ENCODE measurements around the gene FMN1. TPM values are rescaled to one million over a fixed set of nuclear protein-coding genes. Genes with fewer than 3 reads are reported as not detected.
A peak's percentile ranks its signal among the peaks of the same experiment; 100 is the strongest.

Gene FMN1
- total and polyA plus RNA-seq, 10 donors = 0.43 to 42.1 (median 8.6) TPM

- intact Hi-C loops (cut with DNase I; ENCODE audit: low total_unique reads) = no loop called here
- Histone ChIP-seq H3K4me3 (no peak overlapping the region), H3K27ac (no peak overlapping the region), H3K4me1 (no peaks in the 10 kb centered on the region), H3K36me3 (no peaks in the 10 kb centered on the region), H3K9me3 (no peaks in the 10 kb centered on the region), H3K27me3 (replicated peaks in 1 of 7) (peaks cover 0 to 5% (median 0%) of the 10 kb centered on the region in 7 donors)
- DNase-seq = no peak
- WGBS, 5 donors = 84 to 93% (median 88%) methylated on average over 7 of the region's 7 CpGs
- no peak for TF ChIP-seq POLR2A (IDR thresholded peaks at IDR 0.05)
- TF ChIP-seq POLR2AphosphoS5 (IDR thresholded peaks at IDR 0.05) = no peak
- no peak for TF ChIP-seq CTCF (IDR thresholded peaks at IDR 0.05 in 8 of 11, conservative IDR thresholded peaks at IDR 0.05 in 3 of 11)
Measured at GRCh38 chr15:33089165-33089877, 105.2 kb downstream of the FMN1 start.

- no peak for DNase-seq
- Histone ChIP-seq H3K9me3 (no peaks in the 10 kb centered on the region), H3K4me3 (no peak overlapping the region), H3K4me1 (no peaks in the 10 kb centered on the region), H3K27me3 (replicated peaks in 1 of 7) (peaks cover 0 to 5% (median 0%) of the 10 kb centered on the region in 7 donors), H3K27ac (no peak overlapping the region), H3K36me3 (no peaks in the 10 kb centered on the region)
- TF ChIP-seq CTCF (IDR thresholded peaks at IDR 0.05 in 8 of 11, conservative IDR thresholded peaks at IDR 0.05 in 3 of 11) (peak in 10 of 11 experiments; percentile 17 to 62 (median 40)), POLR2A (IDR thresholded peaks at IDR 0.05) (no peak), POLR2AphosphoS5 (IDR thresholded peaks at IDR 0.05) (no peak)
- WGBS, 5 donors = 27 to 35% (median 31%) methylated on average over 4 of the region's 4 CpGs
- intact Hi-C loops (cut with DNase I; ENCODE audit: low total_unique reads) = no loop called here
Measured at GRCh38 chr15:33086500-33087121, 107.9 kb downstream of the FMN1 start.

- Histone ChIP-seq H3K4me3 (no peak overlapping the region), H3K36me3 (no peaks in the 10 kb centered on the region), H3K4me1 (no peaks in the 10 kb centered on the region), H3K27ac (no peak overlapping the region), H3K9me3 (no peaks in the 10 kb centered on the region), H3K27me3 (replicated peaks in 1 of 7) (peaks cover 0 to 5% (median 0%) of the 10 kb centered on the region in 7 donors)
- intact Hi-C loops (cut with DNase I; ENCODE audit: low total_unique reads) = no loop called here
- DNase-seq = no peak
- TF ChIP-seq POLR2A (IDR thresholded peaks at IDR 0.05) = no peak
- no peak for TF ChIP-seq CTCF (IDR thresholded peaks at IDR 0.05 in 8 of 11, conservative IDR thresholded peaks at IDR 0.05 in 3 of 11)
- WGBS, 5 donors = 72 to 90% (median 87%) methylated on average over 4 of the region's 4 CpGs
Measured at GRCh38 chr15:33084661-33085060, 109.9 kb downstream of the FMN1 start.
